Left ventricle myocardium inferior (tissue), 1 donor: ENCODE data around the gene DNAH2. TPM values are rescaled to one million over a fixed set of nuclear protein-coding genes. Genes with fewer than 3 reads are reported as not detected.

Experiments used
- DNase-seq: peaks from one replicate; pipeline ENCODE4 v3.0.0-alpha.2; 2020
- H3K27ac ChIP-seq: fragments of 200-600 bp; replicated peaks from 2 replicates; pipeline ENCODE4 v1.8.0; 2021
- H3K27me3 ChIP-seq: fragments of 200-600 bp; 2 replicates; pipeline ENCODE4 v1.8.0; 2021; ENCODE audit warnings: low read depth
- H3K36me3 ChIP-seq: fragments of 200-600 bp; 2 replicates; pipeline ENCODE4 v1.8.0; 2021
- H3K4me1 ChIP-seq: fragments of 200-600 bp; 2 replicates; pipeline ENCODE4 v1.8.0; 2021
- H3K4me3 ChIP-seq: fragments of 200-600 bp; 2 replicates; pipeline ENCODE4 v1.8.0; 2021; ENCODE audit warnings: mild to moderate bottlenecking, moderate library complexity
- H3K9me3 ChIP-seq: fragments of 200-600 bp; replicated peaks from 2 replicates; pipeline ENCODE4 v1.8.0; 2021
- intact Hi-C: fragments of 100-400 bp; cut with micrococcal nuclease; formaldehyde crosslinking; loops from one replicate; pipeline ENCODE4 v1.11.0; 2022
- total RNA-seq: library from RNA; stranded (reverse); fragmentation: NEBNext Ultra II Directional; extraction: Animal tissue kit (Norgen Biotek cat#: 25700); gene quantifications from one replicate; pipeline ENCODE4 v1.2.1, GENCODE V29; 2021
- TF ChIP-seq, protein P1 (sequence below): fragments of 200-600 bp; IDR thresholded peaks from 2 replicates; pipeline ENCODE4 v1.8.0; 2021; ENCODE audit warnings: antibody characterized with exemption, mild to moderate bottlenecking, borderline replicate concordance
- donor health status: DM: no; HTN: yes; CAD: no; lungs with severe emphysema.

Gene DNAH2
- total RNA-seq, 1 donor from 2014 or later = 0.33 TPM

GRCh38 chr17:7755095-7755890, 37.7 kb downstream of the DNAH2 start:
- TF ChIP-seq, protein P1, sequence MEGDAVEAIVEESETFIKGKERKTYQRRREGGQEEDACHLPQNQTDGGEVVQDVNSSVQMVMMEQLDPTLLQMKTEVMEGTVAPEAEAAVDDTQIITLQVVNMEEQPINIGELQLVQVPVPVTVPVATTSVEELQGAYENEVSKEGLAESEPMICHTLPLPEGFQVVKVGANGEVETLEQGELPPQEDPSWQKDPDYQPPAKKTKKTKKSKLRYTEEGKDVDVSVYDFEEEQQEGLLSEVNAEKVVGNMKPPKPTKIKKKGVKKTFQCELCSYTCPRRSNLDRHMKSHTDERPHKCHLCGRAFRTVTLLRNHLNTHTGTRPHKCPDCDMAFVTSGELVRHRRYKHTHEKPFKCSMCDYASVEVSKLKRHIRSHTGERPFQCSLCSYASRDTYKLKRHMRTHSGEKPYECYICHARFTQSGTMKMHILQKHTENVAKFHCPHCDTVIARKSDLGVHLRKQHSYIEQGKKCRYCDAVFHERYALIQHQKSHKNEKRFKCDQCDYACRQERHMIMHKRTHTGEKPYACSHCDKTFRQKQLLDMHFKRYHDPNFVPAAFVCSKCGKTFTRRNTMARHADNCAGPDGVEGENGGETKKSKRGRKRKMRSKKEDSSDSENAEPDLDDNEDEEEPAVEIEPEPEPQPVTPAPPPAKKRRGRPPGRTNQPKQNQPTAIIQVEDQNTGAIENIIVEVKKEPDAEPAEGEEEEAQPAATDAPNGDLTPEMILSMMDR = no peak
- intact Hi-C loops = no loop called here
- Histone ChIP-seq H3K27ac (no peak overlapping the region), H3K27me3 (no peaks in the 10 kb centered on the region), H3K36me3 (no peaks in the 10 kb centered on the region), H3K9me3 (no peaks in the 10 kb centered on the region), H3K4me3 (no peak overlapping the region), H3K4me1 (peaks cover 7% of the 10 kb centered on the region)
- no peak for DNase-seq

- TF ChIP-seq, protein P1 = no peak
- Histone ChIP-seq H3K27me3 (no peaks in the 10 kb centered on the region), H3K4me3 (no peak overlapping the region), H3K27ac (no peak overlapping the region), H3K4me1 (no peaks in the 10 kb centered on the region), H3K36me3 (no peaks in the 10 kb centered on the region), H3K9me3 (no peaks in the 10 kb centered on the region)
- intact Hi-C loops = no loop called here
- DNase-seq = no peak
These were observed 39.4 kb downstream of the DNAH2 start for GRCh38 chr17:7756968-7757367.

DNA sequence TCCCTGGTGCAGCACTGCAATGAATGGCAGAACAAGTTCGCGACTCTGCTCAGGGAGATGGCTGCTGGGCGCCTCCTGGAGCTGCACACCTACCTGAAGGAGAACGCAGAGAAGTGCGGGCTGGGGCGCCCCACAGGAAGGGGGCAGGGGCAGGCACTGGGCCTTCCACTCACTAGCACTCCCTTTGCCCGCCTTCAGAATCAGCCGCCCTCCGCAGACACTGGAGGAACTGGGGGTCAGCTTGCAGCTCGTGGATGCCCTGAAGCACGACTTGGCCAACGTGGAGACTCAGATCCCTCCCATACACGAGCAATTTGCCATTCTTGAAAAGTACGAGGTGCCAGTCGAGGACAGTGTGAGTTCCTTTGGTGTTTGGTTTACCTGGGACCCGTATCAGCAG, 46.4 kb downstream of the DNAH2 start:
- Histone ChIP-seq H3K4me1 (no peaks in the 10 kb centered on the region), H3K4me3 (no peak overlapping the region), H3K27ac (no peak overlapping the region), H3K9me3 (no peaks in the 10 kb centered on the region), H3K36me3 (no peaks in the 10 kb centered on the region), H3K27me3 (peaks cover 22% of the 10 kb centered on the region)
- intact Hi-C loops = no loop called here
- DNase-seq = no peak
- TF ChIP-seq, protein P1 = no peak

- no peak for DNase-seq
- Histone ChIP-seq H3K27me3 (peaks cover 48% of the 10 kb centered on the region), H3K9me3 (no peaks in the 10 kb centered on the region), H3K36me3 (no peaks in the 10 kb centered on the region), H3K27ac (no peak overlapping the region), H3K4me1 (no peaks in the 10 kb centered on the region), H3K4me3 (no peak overlapping the region)
- intact Hi-C loops = no loop called here
- TF ChIP-seq, protein P1 = no peak
These were observed 49.5 kb downstream of the DNAH2 start for GRCh38 chr17:7767004-7767403.

- TF ChIP-seq, protein P1 = no peak
- intact Hi-C loops = no loop called here
- Histone ChIP-seq H3K9me3 (no peaks in the 10 kb centered on the region), H3K27ac (no peak overlapping the region), H3K4me3 (no peak overlapping the region), H3K36me3 (no peaks in the 10 kb centered on the region), H3K4me1 (no peaks in the 10 kb centered on the region), H3K27me3 (peaks cover 52% of the 10 kb centered on the region)
- no peak for DNase-seq
These were observed 50.0 kb downstream of the DNAH2 start for GRCh38 chr17:7767405-7768021.
